Tibial nerve (tissue), 4 donors: ENCODE data around the gene MITF. TPM values are rescaled to one million over a fixed set of nuclear protein-coding genes. Genes with fewer than 3 reads are reported as not detected.

ENCODE experiments used
- DNase-seq, 2 donors: peaks; one replicate each; pipeline ENCODE4 v3.0.0-alpha.2; 2019; ENCODE audit warnings: low spot score in 2 of 2
- H3K27ac ChIP-seq, 4 donors: fragments of 200-600 bp; sonication (generic) in 3 of 4; one replicate each; pipeline ENCODE4 v1.5.1; 2017 to 2019; ENCODE audit warnings: mild to moderate bottlenecking in 1 of 4
- H3K27me3 ChIP-seq, 2 donors: fragments of 200-600 bp; sonication (generic) in 1 of 2; one replicate each; pipeline versions ENCODE4 v1.5.1 to v1.6.0; 2017 to 2019
- H3K36me3 ChIP-seq, 3 donors: fragments of 200-600 bp; sonication (generic); one replicate each; pipeline ENCODE4 v1.5.1; 2018 to 2019
- H3K4me1 ChIP-seq, 4 donors: fragments of 200-600 bp; sonication (generic) in 3 of 4; one replicate each; pipeline ENCODE4 v1.5.1; 2017 to 2019
- H3K4me3 ChIP-seq, 4 donors: fragments of 200-600 bp; sonication (generic) in 3 of 4; one replicate each; pipeline ENCODE4 v1.5.1; 2017 to 2019; ENCODE audit warnings: mild to moderate bottlenecking in 1 of 4, moderate library complexity in 1 of 4
- H3K9me3 ChIP-seq, 4 donors: fragments of 200-600 bp; sonication (generic) in 3 of 4; one replicate each; pipeline ENCODE4 v1.5.1; 2017 to 2019
- EP300 ChIP-seq, 2 donors: sonication (generic); formaldehyde crosslinking; IDR thresholded peaks; one replicate each; pipeline ENCODE4 v1.6.1; 2017; ENCODE audit warnings: antibody characterized with exemption in 2 of 2, mild to moderate bottlenecking in 1 of 2
- POLR2A ChIP-seq, 2 donors: fragments of 450-650 bp; IDR thresholded peaks; one replicate each; pipeline ENCODE4 v1.6.1; 2017; ENCODE audit warnings: antibody characterized with exemption in 2 of 2, mild to moderate bottlenecking in 2 of 2, moderate library complexity in 2 of 2
- WGBS, 2 donors: methylation state at CpG; one replicate each; pipeline ENCODE4 v1.1.5; 2018; 5-methylcytosine and 5-hydroxymethylcytosine counted together
- total RNA-seq, 4 donors: library from RNA; depleted of rRNA; stranded (reverse); fragments of >200 nt; gene quantifications; one replicate each; pipeline ENCODE4 v1.1.0, GENCODE V29; 2016
- TF ChIP-seq, protein P1 (sequence below), 5 experiments: fragments of 200-600 bp in 3 of 5; fragments of 450-650 bp in 2 of 5; sonication (generic) in 3 of 5; IDR thresholded peaks; one replicate each; pipeline ENCODE4 v1.5.1; 2016 to 2019; ENCODE audit warnings: antibody characterized with exemption in 5 of 5, mild to moderate bottlenecking in 3 of 5, moderate library complexity in 2 of 5

MITF gene
- total RNA-seq, 4 donors from 2014 or later: 10.3 to 26.9 (median 15.5) TPM

DNA sequence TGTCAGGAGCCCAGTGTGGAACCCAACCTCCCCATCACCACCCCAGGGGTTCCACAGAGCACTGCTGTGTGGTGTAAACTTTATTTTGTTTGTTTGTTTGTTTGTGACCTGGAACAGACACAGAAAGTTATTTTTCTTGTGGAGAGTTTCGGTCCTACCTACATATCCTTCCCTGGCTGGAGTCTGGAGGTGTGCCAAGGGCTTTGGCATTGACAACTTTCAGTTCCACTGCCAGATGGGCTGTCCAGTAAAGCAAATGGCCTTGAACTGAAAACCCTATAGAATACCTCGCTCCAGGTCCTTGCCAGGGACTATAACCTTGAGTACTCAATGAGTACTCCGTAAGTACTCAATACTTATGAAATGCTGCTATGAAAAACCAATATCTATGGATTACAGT, 103.5 kb downstream of the MITF start:
- TF ChIP-seq EP300 (IDR thresholded peaks at IDR 0.05): no peak
- no peak for TF ChIP-seq POLR2A (IDR thresholded peaks at IDR 0.05)
- TF ChIP-seq, protein P1, sequence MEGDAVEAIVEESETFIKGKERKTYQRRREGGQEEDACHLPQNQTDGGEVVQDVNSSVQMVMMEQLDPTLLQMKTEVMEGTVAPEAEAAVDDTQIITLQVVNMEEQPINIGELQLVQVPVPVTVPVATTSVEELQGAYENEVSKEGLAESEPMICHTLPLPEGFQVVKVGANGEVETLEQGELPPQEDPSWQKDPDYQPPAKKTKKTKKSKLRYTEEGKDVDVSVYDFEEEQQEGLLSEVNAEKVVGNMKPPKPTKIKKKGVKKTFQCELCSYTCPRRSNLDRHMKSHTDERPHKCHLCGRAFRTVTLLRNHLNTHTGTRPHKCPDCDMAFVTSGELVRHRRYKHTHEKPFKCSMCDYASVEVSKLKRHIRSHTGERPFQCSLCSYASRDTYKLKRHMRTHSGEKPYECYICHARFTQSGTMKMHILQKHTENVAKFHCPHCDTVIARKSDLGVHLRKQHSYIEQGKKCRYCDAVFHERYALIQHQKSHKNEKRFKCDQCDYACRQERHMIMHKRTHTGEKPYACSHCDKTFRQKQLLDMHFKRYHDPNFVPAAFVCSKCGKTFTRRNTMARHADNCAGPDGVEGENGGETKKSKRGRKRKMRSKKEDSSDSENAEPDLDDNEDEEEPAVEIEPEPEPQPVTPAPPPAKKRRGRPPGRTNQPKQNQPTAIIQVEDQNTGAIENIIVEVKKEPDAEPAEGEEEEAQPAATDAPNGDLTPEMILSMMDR (IDR thresholded peaks at IDR 0.05): no peak
- WGBS, 2 donors: 59 to 85% methylated on average over 3 of the region's 3 CpGs
- H3K27ac ChIP-seq: no peak overlapping the region
- no peaks in the 10 kb centered on the region for H3K27me3 ChIP-seq
- H3K4me1 ChIP-seq: peaks cover 0 to 17% (median 0%) of the 10 kb centered on the region in 4 donors
- no peaks in the 10 kb centered on the region for H3K36me3 ChIP-seq
- no peaks in the 10 kb centered on the region for H3K9me3 ChIP-seq
- no peak for DNase-seq
- no peak overlapping the region for H3K4me3 ChIP-seq

DNA sequence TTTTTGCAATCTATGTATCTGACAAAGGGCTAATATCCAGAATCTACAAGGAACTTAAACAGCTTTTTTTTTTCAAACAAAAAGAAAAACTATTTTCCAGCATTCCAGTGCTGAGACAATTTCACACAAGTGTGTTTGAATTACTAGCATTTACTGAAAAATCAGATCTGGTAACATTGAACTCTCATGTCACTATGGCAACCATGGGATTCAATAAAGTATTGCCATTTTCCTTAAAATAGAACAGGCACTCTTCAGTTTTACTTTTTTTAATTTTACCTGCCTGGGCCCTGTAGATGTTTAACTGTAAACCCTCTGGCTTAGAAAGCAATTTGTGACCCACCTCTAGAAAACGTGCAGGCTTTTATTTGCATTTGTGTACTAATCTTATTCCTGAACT, 105.4 kb downstream of the MITF start:
- no peaks in the 10 kb centered on the region for H3K9me3 ChIP-seq
- no peaks in the 10 kb centered on the region for H3K36me3 ChIP-seq
- no peak overlapping the region for H3K4me3 ChIP-seq
- 80 to 81% methylated on average over 1 of the region's 1 CpG for WGBS, 2 donors
- H3K4me1 ChIP-seq: peaks cover 0 to under 1% (median 0%) of the 10 kb centered on the region in 4 donors
- no peak for DNase-seq
- TF ChIP-seq, protein P1 (IDR thresholded peaks at IDR 0.05): no peak
- TF ChIP-seq POLR2A (IDR thresholded peaks at IDR 0.05): no peak
- TF ChIP-seq EP300 (IDR thresholded peaks at IDR 0.05): no peak
- H3K27me3 ChIP-seq: no peaks in the 10 kb centered on the region
- no peak overlapping the region for H3K27ac ChIP-seq

DNA sequence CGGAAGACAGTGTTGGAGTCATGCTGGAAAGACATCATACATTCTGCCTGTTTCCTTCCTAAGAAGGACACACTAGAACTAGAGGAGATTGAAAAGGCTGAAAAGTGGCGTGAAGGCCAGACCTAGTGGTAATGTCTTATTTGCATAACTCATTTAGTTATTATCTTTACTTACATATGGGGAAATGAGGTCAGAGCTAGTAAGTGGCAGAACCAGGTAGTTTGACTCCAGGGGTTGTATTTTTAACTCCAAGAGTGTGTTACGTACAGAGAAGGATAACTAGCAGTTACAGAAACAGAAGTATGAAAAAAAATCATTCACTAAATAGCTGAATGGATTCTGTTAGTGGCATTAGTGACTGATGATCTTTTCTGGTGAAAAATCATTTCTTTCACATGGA, 108.0 kb downstream of the MITF start:
- no peaks in the 10 kb centered on the region for H3K4me1 ChIP-seq
- no peak overlapping the region for H3K4me3 ChIP-seq
- no peak for DNase-seq
- H3K9me3 ChIP-seq: no peaks in the 10 kb centered on the region
- WGBS, 2 donors: 96 to 98% methylated on average over 3 of the region's 3 CpGs
- H3K27me3 ChIP-seq: no peaks in the 10 kb centered on the region
- no peaks in the 10 kb centered on the region for H3K36me3 ChIP-seq
- no peak for TF ChIP-seq EP300 (IDR thresholded peaks at IDR 0.05)
- TF ChIP-seq, protein P1 (IDR thresholded peaks at IDR 0.05): no peak
- TF ChIP-seq POLR2A (IDR thresholded peaks at IDR 0.05): no peak
- no peak overlapping the region for H3K27ac ChIP-seq

DNA sequence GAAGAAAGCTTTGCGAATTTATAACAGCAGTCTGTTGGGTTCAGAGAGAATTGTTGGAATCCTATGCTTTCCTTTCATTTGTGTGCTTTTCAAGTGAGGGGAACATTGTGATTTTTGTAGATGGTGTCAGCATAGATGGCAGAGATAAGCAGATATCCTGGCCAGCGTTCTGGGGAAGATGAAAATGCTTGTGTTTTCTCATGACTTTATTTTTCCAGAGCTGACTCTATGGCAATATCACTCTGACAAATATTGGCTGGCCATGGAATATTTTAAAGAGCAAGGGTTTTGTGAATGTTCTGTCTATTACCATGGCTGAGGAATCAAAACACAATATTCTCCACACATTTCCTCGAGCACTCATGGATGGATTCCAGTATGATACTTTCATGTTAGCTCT, 108.8 kb downstream of the MITF start:
- Histone ChIP-seq H3K36me3 (no peaks in the 10 kb centered on the region), H3K4me1 (no peaks in the 10 kb centered on the region), H3K27ac (no peak overlapping the region), H3K9me3 (no peaks in the 10 kb centered on the region), H3K4me3 (no peak overlapping the region), H3K27me3 (no peaks in the 10 kb centered on the region)
- WGBS, 2 donors: 48 to 55% methylated on average over 3 of the region's 3 CpGs
- no peak for DNase-seq
- no peak for TF ChIP-seq EP300 (IDR thresholded peaks at IDR 0.05)
- TF ChIP-seq, protein P1 (IDR thresholded peaks at IDR 0.05): no peak
- no peak for TF ChIP-seq POLR2A (IDR thresholded peaks at IDR 0.05)

DNA sequence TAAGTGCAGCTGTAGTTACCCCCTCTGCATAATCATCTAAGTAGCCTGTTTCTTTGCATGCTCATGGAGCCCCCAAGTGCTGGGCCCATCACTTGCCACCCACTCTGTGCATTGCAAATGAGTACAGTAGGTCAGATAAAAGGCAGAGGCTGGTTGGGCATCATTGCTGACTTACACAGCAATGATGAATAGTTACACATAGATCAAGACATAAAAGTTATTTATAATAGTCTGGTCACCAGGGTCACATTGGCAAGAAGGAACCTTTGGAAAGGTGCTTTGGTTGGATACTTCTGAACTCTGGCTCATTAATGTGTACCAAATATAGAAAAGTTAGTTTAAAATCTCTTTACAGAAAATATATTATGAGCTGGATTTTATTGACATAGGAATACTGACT, 111.6 kb downstream of the MITF start:
- H3K27me3 ChIP-seq: no peaks in the 10 kb centered on the region
- peaks cover 0 to 12% (median 0%) of the 10 kb centered on the region in 4 donors for H3K4me1 ChIP-seq
- no peaks in the 10 kb centered on the region for H3K9me3 ChIP-seq
- no peak overlapping the region for H3K27ac ChIP-seq
- TF ChIP-seq, protein P1 (IDR thresholded peaks at IDR 0.05): no peak
- TF ChIP-seq POLR2A (IDR thresholded peaks at IDR 0.05) (no peak), EP300 (IDR thresholded peaks at IDR 0.05) (no peak)
- no peak for DNase-seq
- H3K36me3 ChIP-seq: no peaks in the 10 kb centered on the region
- H3K4me3 ChIP-seq: no peak overlapping the region
